Activated CD4-positive, alpha-beta T cell treated with anti-CD3 and anti-CD28 coated beads, Interleukin-2, Interleukin-6, amounts not matched to agents 100 ng/mL and 50 ng/mL, durations not matched to agents 16 hours and 8 hours (primary cell): Measurements from ENCODE around the gene CARS1.
"Not testable (repeated sequence)": the region's sequence is repeated elsewhere in the genome, so short reads cannot be mapped to it uniquely, and the experiment has no call there.

Experiments
- DNase-seq: peaks from one replicate; pipeline ENCODE4 v3.0.0-alpha.2; 2020

Gene CARS1

GRCh38 chr11:3089236-3090061, 32.2 kb upstream of the CARS1 start:
- no peak for DNase-seq

- DNase-seq: no peak
Observed at GRCh38 chr11:3088806-3089205, 31.6 kb upstream of the CARS1 start.

- no peak for DNase-seq
Observed at GRCh38 chr11:3087821-3088800, 30.9 kb upstream of the CARS1 start.

GRCh38 chr11:3087373-3087772, 30.1 kb upstream of the CARS1 start:
- DNase-seq: no peak

DNA sequence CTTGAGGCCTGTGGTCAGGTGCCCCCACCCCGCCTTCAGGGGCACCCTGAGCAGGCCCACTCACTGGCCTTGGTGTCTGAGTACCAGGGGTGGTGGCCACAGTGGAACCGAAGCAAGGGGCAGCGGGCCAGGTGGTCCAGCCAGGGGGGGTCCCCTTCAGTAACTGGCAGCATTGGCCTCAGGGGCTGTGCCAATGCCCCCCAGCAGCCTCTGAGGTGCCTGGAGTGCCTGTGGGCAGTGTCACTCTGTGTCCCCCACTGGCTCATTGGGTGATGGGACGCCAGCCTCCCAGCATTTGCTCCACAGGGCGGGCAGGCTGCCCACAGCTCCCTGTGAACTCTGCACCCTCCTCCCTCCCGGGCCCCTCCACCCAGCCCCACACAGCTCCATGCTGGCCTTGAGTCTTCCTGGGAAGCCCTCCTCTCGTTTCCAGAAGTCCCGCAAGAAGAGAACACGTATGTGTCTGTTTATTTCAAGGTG, 29.5 kb upstream of the CARS1 start:
- no peak for DNase-seq

- no peak for DNase-seq
Observed at GRCh38 chr11:3086114-3086513, 28.9 kb upstream of the CARS1 start.

- no peak for DNase-seq
Observed at GRCh38 chr11:3085052-3085451, 27.8 kb upstream of the CARS1 start.

DNA sequence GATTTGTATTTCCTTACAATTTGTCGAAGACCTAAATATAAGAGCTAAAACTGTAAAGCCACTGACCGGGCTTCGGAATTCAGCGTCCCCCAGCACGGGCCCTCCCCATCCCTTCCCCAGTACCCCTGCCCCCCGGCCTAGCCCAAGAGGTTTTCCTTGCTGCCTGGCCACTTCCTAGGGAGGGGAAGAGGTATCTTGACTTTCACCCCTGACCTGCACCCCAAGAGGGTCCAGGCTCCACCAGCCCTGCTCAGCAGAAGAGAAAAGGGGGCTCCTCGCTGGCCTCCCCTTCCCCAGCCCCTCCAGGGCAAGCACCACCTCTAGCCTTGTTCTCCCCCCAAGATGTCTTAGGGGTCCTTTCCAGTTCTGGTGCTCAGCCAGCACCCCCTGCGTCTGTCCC, 26.1 kb upstream of the CARS1 start:
- DNase-seq: no peak

- DNase-seq: no peak
Observed at GRCh38 chr11:3081386-3081751, 24.1 kb upstream of the CARS1 start.

GRCh38 chr11:3080733-3081385, 23.6 kb upstream of the CARS1 start:
- no peak for DNase-seq

DNA sequence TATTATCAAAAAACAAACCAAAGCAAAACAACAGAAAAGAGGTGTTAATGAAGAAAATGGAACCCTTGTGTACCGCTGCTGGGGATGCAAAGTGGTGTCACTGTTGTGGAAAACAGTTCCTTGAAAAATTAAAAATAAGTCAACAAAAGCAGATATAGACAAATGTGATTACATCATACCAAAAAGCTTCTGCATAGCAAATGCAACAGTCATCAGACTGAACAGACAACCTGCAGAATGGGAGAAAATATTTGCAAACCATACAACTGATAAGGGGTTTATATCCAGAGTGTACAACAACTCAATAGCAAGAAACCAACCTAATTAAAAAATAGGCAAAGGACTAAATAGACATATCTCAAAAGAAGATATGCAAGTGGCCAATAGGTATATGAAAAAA, 22.9 kb upstream of the CARS1 start:
- no peak for DNase-seq

DNA sequence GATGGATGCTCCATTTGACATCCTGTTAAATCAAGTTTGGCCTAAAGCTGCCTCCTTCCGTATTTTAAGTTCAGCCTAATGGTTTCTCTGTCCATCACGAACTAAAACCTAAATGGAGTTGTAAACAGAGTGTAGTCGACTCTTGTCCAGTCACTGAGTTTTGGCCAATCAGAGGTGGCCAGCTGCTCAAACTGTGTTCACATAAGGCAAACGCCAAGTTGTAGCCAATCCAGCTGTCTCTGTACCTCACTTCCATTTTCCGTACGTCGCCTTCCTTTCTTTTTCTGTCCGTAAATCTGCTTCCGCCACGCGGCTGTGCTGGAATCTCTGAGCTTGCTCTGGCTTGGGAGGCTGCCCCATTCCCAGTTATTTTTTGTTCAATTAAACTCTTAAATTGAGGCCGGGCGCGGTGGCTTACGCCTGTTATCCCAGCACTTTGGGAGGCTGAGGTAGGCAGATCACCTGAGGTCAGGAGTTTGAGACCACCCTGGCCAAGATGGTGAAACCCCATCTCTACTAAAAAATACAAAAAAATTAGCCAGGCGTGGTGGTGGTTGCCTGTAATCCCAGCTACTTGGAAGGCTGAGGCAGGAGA, 20.7 kb upstream of the CARS1 start:
- no peak for DNase-seq

DNA sequence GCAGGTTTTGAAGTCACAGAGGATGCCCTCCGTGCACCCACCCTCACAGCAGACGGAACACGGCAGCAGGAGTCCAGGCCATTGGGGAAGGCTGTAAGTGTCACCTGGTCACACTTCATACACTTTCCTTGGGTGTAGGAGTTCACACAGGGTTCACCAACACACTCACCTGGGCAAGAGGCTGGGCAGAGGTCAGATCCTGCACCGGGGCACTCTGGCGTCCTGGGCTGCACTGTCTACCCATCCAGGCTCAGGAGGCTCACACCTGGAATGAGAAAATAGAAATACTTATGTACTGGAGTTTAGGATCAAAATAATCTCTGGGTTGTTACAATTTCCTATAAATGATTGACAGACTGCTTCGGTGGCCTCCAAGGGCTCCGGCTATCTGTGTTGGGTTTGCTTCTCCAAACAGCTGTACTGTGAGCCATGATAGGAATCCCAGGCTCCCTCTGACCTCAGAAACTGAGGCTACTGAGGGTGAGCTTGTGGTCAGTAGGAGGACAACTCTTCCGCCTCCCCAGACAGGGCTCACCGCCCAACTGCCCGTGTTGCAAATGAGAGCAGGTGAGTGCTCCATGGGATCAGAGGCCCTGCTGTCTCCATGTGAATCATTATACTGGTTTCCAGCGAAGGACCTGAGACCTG, 20.1 kb upstream of the CARS1 start:
- DNase-seq: no peak

DNA sequence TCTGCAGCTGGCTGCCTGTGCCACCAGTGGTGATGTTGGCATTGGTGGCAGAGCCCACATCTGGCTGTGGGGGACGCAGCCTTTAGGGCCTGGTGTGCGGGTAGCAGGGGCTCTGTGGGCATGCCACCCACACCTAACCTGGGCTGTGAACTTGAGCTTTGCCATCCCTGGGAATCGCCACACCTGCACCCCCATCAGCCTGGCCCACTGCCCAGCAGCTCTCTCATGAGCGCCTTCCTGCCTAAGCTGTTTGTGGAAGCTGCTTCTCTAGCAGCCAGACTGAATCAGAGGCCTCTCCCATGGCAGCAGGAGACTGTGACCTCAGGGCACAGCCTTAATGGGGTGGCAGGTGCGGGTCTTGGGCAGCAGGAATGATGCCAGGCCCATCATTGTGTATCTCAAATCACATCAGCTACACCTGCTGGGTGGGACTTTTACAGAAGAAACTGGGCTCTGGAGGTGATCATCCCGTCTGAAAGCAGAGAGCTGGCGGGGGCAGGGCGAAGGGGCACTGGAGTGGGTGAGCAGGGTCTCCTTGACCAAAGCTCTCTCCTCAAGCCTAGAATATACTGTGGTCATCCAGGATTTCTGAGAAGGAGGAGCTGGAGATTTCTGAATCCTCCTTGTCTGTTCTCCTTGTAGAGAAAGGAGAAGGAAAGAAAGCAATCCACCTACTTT, 17.8 kb upstream of the CARS1 start:
- no peak for DNase-seq

DNA sequence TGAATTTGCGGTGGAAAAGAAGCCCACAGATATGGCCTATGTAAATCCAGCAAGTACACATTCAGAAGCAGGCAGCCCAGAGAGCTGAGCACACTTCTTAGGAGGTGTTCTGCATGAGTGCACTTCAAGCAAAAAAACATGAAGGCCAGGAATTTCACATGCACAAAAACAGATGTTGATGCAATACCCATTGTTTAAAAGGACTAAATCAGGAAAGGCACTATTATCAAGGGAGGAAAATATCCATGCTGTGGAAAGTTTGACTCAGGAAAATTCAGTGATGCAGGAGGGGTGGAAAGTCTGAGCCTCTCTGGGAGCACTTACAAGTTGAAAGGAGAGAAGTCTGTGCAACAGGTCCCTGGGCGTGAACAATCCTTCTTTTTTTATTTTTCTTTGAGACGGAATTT, 15.8 kb upstream of the CARS1 start:
- DNase-seq: no peak

GRCh38 chr11:3069425-3069824, 12.2 kb upstream of the CARS1 start:
- DNase-seq: no peak

GRCh38 chr11:3066308-3066707, 9.1 kb upstream of the CARS1 start:
- DNase-seq: not testable (repeated sequence)

DNA sequence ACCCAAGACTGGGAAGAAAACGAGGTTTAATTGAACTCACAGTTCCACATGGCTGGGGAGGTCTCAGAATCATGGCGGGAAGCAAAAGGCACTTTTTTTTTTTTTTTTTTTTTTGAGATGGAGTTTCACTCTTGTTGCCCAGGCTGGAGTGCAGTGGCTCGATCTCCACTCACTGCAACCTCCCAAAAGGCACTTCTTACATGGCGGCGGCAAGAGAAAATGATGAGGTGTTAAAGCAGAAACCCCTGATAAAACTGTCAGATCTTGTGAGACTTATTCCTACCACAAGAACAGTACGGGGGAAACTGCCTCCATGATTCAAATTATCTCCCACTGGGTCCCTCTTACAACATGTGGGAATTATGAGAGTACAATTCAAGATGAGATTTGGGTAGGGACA, 7.5 kb upstream of the CARS1 start:
- DNase-seq: not testable (repeated sequence)

- not testable (repeated sequence) for DNase-seq
Observed at GRCh38 chr11:3063876-3064275, 6.7 kb upstream of the CARS1 start.

- not testable (repeated sequence) for DNase-seq
Observed at GRCh38 chr11:3063432-3063831, 6.2 kb upstream of the CARS1 start.

DNA sequence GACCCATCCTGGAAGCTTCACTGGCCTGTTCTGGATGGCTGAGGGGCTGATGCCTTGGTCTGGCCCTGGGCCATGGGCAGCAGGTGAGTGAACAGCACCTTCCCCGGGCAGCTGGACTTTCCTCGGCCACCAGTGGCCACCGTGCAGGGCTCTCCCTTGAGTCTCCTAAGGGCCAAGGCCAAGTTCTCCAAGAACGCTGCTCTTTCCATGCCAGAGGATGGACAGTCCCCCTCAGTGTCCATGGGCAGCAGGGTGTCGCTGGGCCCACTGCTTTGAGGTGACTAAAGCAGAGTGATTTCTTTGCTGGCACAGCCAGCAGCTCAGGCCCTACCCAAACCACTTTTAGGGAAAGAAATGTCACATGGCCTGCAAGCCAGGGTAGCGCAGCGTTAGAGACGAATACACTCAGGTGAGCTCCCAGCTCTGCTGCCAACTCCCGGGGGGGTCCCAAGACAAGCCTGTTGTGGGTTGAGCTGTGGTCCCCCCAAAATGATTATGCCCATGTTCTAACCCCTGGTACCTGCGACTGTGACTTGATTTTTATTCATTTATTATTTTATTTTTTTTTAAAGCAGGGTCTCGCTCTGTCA, 3.3 kb upstream of the CARS1 start:
- DNase-seq: no peak
